Measurements from ENCODE around the gene ZC3H7A.

The ZC3H7A gene

DNA sequence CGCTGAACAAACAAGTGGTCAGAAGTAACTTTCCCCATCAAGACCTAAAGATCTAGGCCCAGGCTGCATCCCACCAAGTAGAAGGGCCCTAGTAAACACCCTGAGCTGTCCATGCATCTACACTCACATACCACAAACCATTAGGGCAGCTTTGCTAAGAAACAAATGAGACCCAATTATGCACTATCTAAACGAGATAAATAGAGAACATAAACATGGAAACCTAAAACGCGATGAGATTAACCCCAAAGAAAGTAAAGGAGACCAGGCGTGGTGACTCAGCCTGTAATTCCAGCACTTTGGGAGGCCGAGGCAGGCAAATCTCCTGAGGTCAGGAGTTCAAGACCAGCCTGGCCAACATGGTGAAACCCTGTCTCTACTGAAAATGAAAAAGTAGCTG is 60.2 kb downstream of the ZC3H7A start:
- Histone ChIP-seq H3K27ac (ENCODE audit: low read length) (no peak overlapping the region), H3K36me3 (ENCODE audit: control insufficient read depth, insufficient read depth, low read length) (peaks cover 3% of the 10 kb centered on the region), H3K4me3 (ENCODE audit: low read length) (no peak overlapping the region), H3K4me1 (ENCODE audit: control insufficient read depth, insufficient read depth, low read length) (no peaks in the 10 kb centered on the region), H3K27me3 (ENCODE audit: control insufficient read depth, insufficient read depth, low read length) (no peaks in the 10 kb centered on the region), H3K9me3 (ENCODE audit: control insufficient read depth, insufficient read depth, low read length) (no peaks in the 10 kb centered on the region)
- no CpG with 5 or more reads among the region's 6 CpGs for WGBS (ENCODE audit: insufficient coverage, insufficient read length)
- DNase-seq (ENCODE audit: low read depth, low spot score): no peak

DNA sequence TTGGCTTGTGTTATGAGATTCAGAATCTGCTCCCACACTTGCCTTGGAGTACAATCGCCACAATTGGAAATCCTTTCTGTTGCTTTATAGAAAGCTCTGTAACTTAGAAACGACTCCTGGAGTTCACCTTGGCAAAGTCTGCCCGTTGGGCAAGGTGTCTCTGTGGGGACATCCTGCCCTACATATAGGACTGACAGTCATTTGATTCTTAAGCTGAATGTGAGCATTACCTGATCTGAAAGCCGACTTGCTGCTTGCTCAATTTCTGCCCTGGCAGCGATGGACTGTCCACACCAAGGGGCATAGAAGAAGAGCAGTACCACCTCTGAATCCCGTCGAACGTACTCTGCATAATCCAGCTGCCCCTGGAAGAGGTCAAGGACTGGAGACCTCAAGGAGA is 61.3 kb downstream of the ZC3H7A start:
- Histone ChIP-seq H3K4me1 (ENCODE audit: control insufficient read depth, insufficient read depth, low read length) (no peaks in the 10 kb centered on the region), H3K36me3 (ENCODE audit: control insufficient read depth, insufficient read depth, low read length) (peaks cover 3% of the 10 kb centered on the region), H3K27me3 (ENCODE audit: control insufficient read depth, insufficient read depth, low read length) (no peaks in the 10 kb centered on the region), H3K4me3 (ENCODE audit: low read length) (no peak overlapping the region), H3K27ac (ENCODE audit: low read length) (no peak overlapping the region), H3K9me3 (ENCODE audit: control insufficient read depth, insufficient read depth, low read length) (no peaks in the 10 kb centered on the region)
- no CpG with 5 or more reads among the region's 8 CpGs for WGBS (ENCODE audit: insufficient coverage, insufficient read length)
- no peak for DNase-seq (ENCODE audit: low read depth, low spot score)

DNA sequence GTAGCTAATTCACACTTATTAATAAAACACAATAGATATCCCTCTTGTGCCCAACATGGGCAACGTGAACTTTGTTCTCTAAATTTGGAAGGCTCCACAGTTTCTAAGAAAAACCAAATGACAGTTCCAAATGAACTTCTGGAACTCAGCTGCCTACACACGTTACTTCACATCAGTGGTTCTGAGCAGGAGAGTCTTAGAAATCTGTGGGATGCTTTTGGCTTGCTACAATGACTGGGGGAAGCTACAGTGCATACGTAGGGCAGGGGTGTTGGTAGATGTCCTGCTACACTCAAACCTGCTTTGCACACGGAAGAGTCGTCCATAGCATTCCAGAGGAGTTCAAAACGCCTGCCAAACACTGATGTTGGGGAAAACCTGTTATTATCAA is 62.4 kb downstream of the ZC3H7A start:
- Histone ChIP-seq H3K4me1 (ENCODE audit: control insufficient read depth, insufficient read depth, low read length) (no peaks in the 10 kb centered on the region), H3K9me3 (ENCODE audit: control insufficient read depth, insufficient read depth, low read length) (no peaks in the 10 kb centered on the region), H3K36me3 (ENCODE audit: control insufficient read depth, insufficient read depth, low read length) (peaks cover 3% of the 10 kb centered on the region), H3K4me3 (ENCODE audit: low read length) (no peak overlapping the region), H3K27me3 (ENCODE audit: control insufficient read depth, insufficient read depth, low read length) (no peaks in the 10 kb centered on the region), H3K27ac (ENCODE audit: low read length) (no peak overlapping the region)
- no CpG with 5 or more reads among the region's 6 CpGs for WGBS (ENCODE audit: insufficient coverage, insufficient read length)
- DNase-seq (ENCODE audit: low read depth, low spot score): no peak

DNA sequence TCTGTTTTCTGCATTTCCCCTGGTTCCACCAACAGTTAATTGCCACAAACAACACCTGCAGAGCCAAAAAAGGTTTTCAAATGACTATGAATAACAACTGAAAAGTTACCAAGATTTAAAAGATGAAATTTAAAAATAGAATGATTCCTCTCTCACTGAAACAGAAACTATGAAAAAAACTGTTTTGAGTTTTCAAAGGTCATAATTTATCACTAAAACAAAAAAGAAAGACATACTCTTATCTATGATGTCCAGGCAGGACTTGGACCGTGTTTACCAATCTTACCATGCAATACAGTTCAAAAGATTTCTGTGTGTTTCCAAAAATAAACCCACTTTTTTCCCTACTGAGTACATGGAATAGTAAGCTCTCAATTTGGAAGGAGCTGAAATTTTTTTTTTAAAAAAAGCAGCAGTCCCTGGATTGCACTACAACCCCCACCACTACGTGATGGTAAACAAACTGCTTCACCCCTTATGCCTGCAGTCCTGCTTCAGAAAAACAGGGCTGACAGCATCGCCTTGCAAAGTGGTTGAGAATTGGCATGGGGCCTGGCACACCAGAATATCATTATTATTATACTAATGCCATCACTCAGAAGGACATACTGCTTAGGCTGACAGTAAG is 62.9 kb downstream of the ZC3H7A start:
- no peaks in the 10 kb centered on the region for H3K27me3 ChIP-seq (ENCODE audit: control insufficient read depth, insufficient read depth, low read length)

DNA sequence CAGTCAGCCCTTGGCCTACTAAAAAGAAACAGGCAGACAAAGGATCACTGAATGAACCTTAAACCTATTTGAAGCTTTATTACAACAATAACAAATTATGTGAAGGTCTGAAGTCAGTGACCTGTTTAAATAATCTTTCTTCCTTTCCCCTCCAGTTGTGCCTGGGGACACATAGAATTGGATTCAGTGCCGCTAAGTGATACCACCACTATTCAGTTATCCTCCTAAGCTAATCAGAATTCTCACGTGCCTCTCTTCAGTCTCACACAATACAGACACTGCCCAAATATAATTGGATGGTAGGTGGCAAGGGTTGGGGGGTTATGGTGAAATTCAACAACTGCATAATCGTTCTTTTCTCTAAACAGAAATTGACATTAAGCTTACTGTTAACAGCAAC is 65.8 kb downstream of the ZC3H7A start:
- no peak overlapping the region for H3K27ac ChIP-seq (ENCODE audit: low read length)
- H3K4me3 ChIP-seq (ENCODE audit: low read length): no peak overlapping the region
- no peaks in the 10 kb centered on the region for H3K9me3 ChIP-seq (ENCODE audit: control insufficient read depth, insufficient read depth, low read length)
- no peak for DNase-seq (ENCODE audit: low read depth, low spot score)
- H3K27me3 ChIP-seq (ENCODE audit: control insufficient read depth, insufficient read depth, low read length): no peaks in the 10 kb centered on the region
- no peaks in the 10 kb centered on the region for H3K4me1 ChIP-seq (ENCODE audit: control insufficient read depth, insufficient read depth, low read length)
- no CpG with 5 or more reads among the region's 3 CpGs for WGBS (ENCODE audit: insufficient coverage, insufficient read length)
- H3K36me3 ChIP-seq (ENCODE audit: control insufficient read depth, insufficient read depth, low read length): peaks cover 3% of the 10 kb centered on the region

More for the DNA sequence above, 62.9 kb downstream of the ZC3H7A start:
- H3K9me3 ChIP-seq (ENCODE audit: control insufficient read depth, insufficient read depth, low read length): no peaks in the 10 kb centered on the region
- DNase-seq (ENCODE audit: low read depth, low spot score): no peak
- H3K4me1 ChIP-seq (ENCODE audit: control insufficient read depth, insufficient read depth, low read length): no peaks in the 10 kb centered on the region
- no CpG with 5 or more reads among the region's 3 CpGs for WGBS (ENCODE audit: insufficient coverage, insufficient read length)
- H3K27ac ChIP-seq (ENCODE audit: low read length): no peak overlapping the region
- H3K36me3 ChIP-seq (ENCODE audit: control insufficient read depth, insufficient read depth, low read length): peaks cover 3% of the 10 kb centered on the region
- H3K4me3 ChIP-seq (ENCODE audit: low read length): no peak overlapping the region

DNA sequence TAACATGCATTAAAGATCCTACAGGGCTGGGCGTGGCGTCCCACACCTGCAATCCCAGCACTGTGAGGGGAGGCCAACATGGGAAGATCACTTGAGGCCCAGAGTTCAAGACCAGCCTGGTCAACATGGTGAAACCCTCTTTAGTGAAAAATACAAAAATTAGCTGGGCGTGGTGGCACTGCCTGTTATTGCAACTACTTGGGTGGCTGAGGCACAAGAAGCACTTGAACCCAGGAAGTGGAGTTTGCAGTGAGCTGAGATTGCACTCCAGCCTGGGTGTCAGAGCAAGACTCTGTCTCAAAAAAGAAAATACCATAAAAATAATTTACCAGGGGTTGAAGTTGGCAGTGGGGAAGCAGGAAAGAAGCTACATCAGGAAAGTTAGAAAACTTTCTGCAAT is 67.3 kb downstream of the ZC3H7A start:
- H3K36me3 ChIP-seq (ENCODE audit: control insufficient read depth, insufficient read depth, low read length): no peaks in the 10 kb centered on the region; the same call in 1 of the 2 replicates
- H3K9me3 ChIP-seq (ENCODE audit: control insufficient read depth, insufficient read depth, low read length): no peaks in the 10 kb centered on the region
- no peaks in the 10 kb centered on the region for H3K4me1 ChIP-seq (ENCODE audit: control insufficient read depth, insufficient read depth, low read length)
- no peak overlapping the region for H3K27ac ChIP-seq (ENCODE audit: low read length)
- WGBS (ENCODE audit: insufficient coverage, insufficient read length): no CpG with 5 or more reads among the region's 3 CpGs
- H3K4me3 ChIP-seq (ENCODE audit: low read length): no peak overlapping the region
- no peak for DNase-seq (ENCODE audit: low read depth, low spot score)
- H3K27me3 ChIP-seq (ENCODE audit: control insufficient read depth, insufficient read depth, low read length): no peaks in the 10 kb centered on the region

DNA sequence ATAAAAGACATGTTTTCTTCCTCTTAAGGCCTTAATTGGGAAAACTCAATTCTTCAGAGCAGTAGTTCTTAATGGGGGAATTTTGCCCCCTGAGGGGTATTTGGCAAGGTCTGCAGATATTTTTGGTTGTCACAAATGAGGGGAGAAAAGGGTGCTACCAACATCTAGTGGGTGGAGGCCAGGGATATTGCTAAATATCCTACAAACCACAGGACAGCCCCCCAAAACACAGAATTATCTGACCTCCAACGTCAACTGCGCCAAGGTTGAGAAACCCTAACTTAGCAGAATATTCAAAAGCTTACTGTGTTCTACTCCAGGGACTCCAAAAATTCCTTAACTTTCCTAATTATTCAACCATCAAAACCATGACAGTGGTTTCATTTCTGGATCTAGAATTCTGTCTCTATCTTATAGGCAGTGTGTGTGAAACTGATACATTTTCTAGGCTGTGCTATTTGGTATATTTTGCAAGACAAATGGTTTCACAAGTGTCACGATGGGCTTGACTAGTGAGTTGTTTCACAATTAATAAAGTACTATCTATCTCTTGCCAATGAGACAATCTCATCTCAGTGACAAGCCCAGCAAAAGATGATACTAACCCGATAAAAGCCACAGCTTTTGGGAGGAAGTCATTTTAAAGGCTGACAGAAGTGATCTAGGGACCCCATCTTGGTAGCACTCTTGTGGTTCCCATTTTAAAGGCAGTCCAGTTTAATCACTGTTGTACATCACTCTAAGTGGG is 69.1 kb downstream of the ZC3H7A start:
- Histone ChIP-seq H3K27ac (ENCODE audit: low read length) (no peak overlapping the region), H3K4me3 (ENCODE audit: low read length) (no peak overlapping the region), H3K36me3 (ENCODE audit: control insufficient read depth, insufficient read depth, low read length) (no peaks in the 10 kb centered on the region), H3K27me3 (ENCODE audit: control insufficient read depth, insufficient read depth, low read length) (no peaks in the 10 kb centered on the region), H3K4me1 (ENCODE audit: control insufficient read depth, insufficient read depth, low read length) (no peaks in the 10 kb centered on the region), H3K9me3 (ENCODE audit: control insufficient read depth, insufficient read depth, low read length) (no peaks in the 10 kb centered on the region)
- no CpG with 5 or more reads among the region's 4 CpGs for WGBS (ENCODE audit: insufficient coverage, insufficient read length)
- DNase-seq (ENCODE audit: low read depth, low spot score): no peak

DNA sequence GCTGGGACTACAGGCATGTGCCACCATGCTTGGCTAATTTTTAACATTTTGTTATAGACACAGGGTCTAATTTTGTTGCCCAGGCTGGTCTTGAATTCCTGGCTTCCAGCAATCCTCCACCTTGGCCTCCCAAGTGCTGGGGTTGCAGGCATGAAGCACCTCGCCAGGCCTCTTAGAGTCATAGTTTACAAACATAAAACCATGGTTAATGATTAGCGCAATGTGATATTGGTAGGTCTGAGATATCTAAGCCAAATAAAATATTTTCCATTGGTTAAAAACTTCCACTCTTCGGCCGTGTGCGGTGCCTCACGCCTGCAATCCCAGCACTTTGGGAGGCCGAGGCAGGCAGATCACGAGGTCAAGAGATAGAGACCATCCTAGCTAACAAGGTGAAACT is 71.0 kb downstream of the ZC3H7A start:
- Histone ChIP-seq H3K36me3 (ENCODE audit: control insufficient read depth, insufficient read depth, low read length) (no peaks in the 10 kb centered on the region), H3K27ac (ENCODE audit: low read length) (no peak overlapping the region)
- no CpG with 5 or more reads among the region's 8 CpGs for WGBS (ENCODE audit: insufficient coverage, insufficient read length)

DNA sequence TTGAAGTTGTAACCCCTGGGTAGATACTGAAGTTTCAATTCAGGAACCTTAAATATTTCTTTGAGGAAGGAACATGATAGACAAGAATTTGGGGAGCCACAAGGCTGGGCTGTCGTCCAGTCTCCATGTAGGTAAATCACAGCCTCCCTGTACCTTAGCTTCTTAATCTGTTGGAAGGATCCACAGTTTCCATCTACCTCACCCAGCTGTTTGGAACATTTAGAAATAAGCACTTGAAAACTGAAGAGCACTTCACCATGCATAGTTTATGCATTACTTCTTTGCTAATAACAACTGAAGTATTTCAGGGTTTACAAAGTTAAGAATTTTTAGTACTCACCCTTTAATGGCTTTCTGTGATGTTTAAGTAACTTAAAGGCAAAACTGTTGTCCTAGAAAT is 71.6 kb downstream of the ZC3H7A start:
- no CpG with 5 or more reads among the region's 1 CpG for WGBS (ENCODE audit: insufficient coverage, insufficient read length)
- H3K4me3 ChIP-seq (ENCODE audit: low read length): no peak overlapping the region
- no peak overlapping the region for H3K27ac ChIP-seq (ENCODE audit: low read length)
- H3K36me3 ChIP-seq (ENCODE audit: control insufficient read depth, insufficient read depth, low read length): no peaks in the 10 kb centered on the region; the same call in 1 of the 2 replicates
- DNase-seq (ENCODE audit: low read depth, low spot score): no peak
- H3K9me3 ChIP-seq (ENCODE audit: control insufficient read depth, insufficient read depth, low read length): no peaks in the 10 kb centered on the region
- no peaks in the 10 kb centered on the region for H3K4me1 ChIP-seq (ENCODE audit: control insufficient read depth, insufficient read depth, low read length)
- H3K27me3 ChIP-seq (ENCODE audit: control insufficient read depth, insufficient read depth, low read length): no peaks in the 10 kb centered on the region

More for the DNA sequence above, 71.0 kb downstream of the ZC3H7A start:
- H3K4me3 ChIP-seq (ENCODE audit: low read length): no peak overlapping the region
- no peaks in the 10 kb centered on the region for H3K9me3 ChIP-seq (ENCODE audit: control insufficient read depth, insufficient read depth, low read length)
- H3K4me1 ChIP-seq (ENCODE audit: control insufficient read depth, insufficient read depth, low read length): no peaks in the 10 kb centered on the region
- DNase-seq (ENCODE audit: low read depth, low spot score): no peak
- H3K27me3 ChIP-seq (ENCODE audit: control insufficient read depth, insufficient read depth, low read length): no peaks in the 10 kb centered on the region

DNA sequence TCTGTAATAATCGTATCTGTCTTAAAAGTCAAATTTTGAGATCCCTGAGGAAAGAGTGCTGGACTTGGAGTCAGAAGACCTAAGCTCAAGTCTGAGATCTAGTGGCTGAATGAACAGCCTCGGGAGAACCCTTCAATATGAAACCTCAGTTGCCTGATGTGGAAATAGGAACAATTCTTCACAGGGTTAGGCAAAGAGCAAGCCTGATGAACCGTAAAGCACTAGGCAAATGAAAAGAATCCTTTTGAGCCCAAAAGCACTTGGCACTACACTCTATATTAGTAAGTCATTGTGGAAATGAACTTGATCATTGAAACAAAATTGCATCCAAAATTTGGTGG is 74.6 kb downstream of the ZC3H7A start:
- Histone ChIP-seq H3K4me1 (ENCODE audit: control insufficient read depth, insufficient read depth, low read length) (no peaks in the 10 kb centered on the region), H3K36me3 (ENCODE audit: control insufficient read depth, insufficient read depth, low read length) (peaks cover 3% of the 10 kb centered on the region; the same call in 1 of the 2 replicates), H3K27ac (ENCODE audit: low read length) (no peak overlapping the region), H3K9me3 (ENCODE audit: control insufficient read depth, insufficient read depth, low read length) (no peaks in the 10 kb centered on the region), H3K4me3 (ENCODE audit: low read length) (no peak overlapping the region), H3K27me3 (ENCODE audit: control insufficient read depth, insufficient read depth, low read length) (no peaks in the 10 kb centered on the region)
- DNase-seq (ENCODE audit: low read depth, low spot score): no peak
- WGBS (ENCODE audit: insufficient coverage, insufficient read length): no CpG with 5 or more reads among the region's 3 CpGs
